ENCODE results near the gene CENPV.

The CENPV gene

DNA sequence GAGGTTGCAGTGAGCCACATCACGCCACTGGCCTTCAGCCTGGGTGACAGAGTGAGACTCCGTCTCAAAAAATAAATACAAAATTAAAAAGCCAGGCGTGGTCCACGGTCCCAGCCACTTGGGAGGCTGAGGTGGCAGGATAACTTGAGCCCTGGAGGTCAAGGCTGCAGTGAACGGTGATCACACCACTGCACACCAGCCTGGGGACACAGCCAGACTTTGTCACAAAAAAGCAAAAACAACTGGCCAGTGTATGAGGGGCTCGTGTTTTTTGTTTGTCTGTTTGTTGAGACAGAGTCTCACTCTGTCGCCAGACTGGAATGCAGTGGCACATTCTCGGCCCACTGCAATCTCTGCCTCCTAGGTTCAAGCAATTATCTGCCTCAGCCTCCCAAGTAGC, 26.4 kb upstream of the CENPV start:
- Histone ChIP-seq H3K36me3 (ENCODE audit: control insufficient read depth, insufficient read depth, low read length) (peaks cover 9% of the 10 kb centered on the region), H3K27me3 (replicated peaks; ENCODE audit: control insufficient read depth, insufficient read depth, low read length) (no peaks in the 10 kb centered on the region), H3K4me3 (replicated peaks; ENCODE audit: low read depth, low read length) (no peak overlapping the region)
- DNase-seq (ENCODE audit: extremely low read depth, insufficient read length) = no peak
- TF ChIP-seq, protein P1, sequence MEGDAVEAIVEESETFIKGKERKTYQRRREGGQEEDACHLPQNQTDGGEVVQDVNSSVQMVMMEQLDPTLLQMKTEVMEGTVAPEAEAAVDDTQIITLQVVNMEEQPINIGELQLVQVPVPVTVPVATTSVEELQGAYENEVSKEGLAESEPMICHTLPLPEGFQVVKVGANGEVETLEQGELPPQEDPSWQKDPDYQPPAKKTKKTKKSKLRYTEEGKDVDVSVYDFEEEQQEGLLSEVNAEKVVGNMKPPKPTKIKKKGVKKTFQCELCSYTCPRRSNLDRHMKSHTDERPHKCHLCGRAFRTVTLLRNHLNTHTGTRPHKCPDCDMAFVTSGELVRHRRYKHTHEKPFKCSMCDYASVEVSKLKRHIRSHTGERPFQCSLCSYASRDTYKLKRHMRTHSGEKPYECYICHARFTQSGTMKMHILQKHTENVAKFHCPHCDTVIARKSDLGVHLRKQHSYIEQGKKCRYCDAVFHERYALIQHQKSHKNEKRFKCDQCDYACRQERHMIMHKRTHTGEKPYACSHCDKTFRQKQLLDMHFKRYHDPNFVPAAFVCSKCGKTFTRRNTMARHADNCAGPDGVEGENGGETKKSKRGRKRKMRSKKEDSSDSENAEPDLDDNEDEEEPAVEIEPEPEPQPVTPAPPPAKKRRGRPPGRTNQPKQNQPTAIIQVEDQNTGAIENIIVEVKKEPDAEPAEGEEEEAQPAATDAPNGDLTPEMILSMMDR (IDR thresholded peaks at IDR 0.05; ENCODE audit: insufficient read depth, low read length, poor library complexity, severe bottlenecking) = no peak

DNA sequence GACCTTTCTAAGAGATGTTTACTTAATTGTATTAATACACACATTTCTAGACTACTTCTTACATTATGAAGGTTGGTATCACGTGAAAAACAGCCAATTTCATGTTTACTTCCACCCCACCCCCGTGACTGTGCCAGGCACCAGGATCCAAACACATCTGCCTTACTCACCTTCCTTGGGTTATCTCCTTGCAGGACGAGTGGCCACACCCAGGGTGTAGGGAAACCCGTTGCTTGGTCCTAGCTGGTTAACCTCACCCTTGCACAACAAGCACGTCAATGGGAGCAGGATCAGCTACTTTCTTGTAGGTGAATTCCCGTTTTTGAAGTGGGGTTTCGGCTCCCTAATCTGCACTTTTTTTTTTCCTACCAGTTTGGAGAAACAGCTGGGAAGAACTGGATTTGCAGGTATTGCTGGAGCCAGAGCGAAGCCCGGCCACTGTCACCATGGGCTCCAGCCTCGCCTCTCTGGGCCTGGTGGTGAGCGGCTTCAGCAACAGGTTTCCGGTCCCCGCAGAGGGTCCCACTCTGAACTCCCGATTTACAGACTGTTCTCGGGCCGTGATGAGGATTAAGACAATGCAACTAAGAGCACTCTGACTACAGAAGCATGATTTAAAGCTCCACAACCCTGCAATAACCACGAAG, 25.5 kb upstream of the CENPV start:
- TF ChIP-seq, protein P1 (IDR thresholded peaks at IDR 0.05; ENCODE audit: insufficient read depth, low read length, poor library complexity, severe bottlenecking) = no peak
- Histone ChIP-seq H3K27me3 (replicated peaks; ENCODE audit: control insufficient read depth, insufficient read depth, low read length) (no peaks in the 10 kb centered on the region), H3K36me3 (ENCODE audit: control insufficient read depth, insufficient read depth, low read length) (peaks cover 9% of the 10 kb centered on the region), H3K4me3 (replicated peaks; ENCODE audit: low read depth, low read length) (no peak overlapping the region)
- no peak for DNase-seq (ENCODE audit: extremely low read depth, insufficient read length)

DNA sequence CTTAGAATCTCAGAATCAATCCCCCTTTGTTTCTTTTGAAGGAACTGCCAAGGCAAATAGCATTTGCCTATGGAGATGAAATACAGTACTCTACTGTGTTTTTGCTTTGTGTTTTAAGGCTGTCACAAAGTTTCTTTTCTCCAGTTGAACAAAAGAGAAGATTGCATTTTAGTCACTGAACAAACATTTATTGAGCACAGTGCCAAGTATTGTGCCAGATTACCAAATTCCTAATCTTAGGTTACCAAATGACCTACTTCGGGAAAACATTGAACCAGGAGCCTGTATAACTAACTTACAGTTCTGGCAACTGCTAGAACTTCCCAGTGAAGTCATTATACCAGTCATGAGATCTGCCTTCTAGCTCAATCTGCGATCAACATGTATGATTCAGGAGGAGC, 24.7 kb upstream of the CENPV start:
- Histone ChIP-seq H3K4me3 (replicated peaks; ENCODE audit: low read depth, low read length) (no peak overlapping the region), H3K36me3 (ENCODE audit: control insufficient read depth, insufficient read depth, low read length) (peaks cover 3% of the 10 kb centered on the region; the same call in 1 of the 2 replicates), H3K27me3 (replicated peaks; ENCODE audit: control insufficient read depth, insufficient read depth, low read length) (no peaks in the 10 kb centered on the region)
- TF ChIP-seq, protein P1 (IDR thresholded peaks at IDR 0.05; ENCODE audit: insufficient read depth, low read length, poor library complexity, severe bottlenecking) = no peak
- DNase-seq (ENCODE audit: extremely low read depth, insufficient read length) = no peak

DNA sequence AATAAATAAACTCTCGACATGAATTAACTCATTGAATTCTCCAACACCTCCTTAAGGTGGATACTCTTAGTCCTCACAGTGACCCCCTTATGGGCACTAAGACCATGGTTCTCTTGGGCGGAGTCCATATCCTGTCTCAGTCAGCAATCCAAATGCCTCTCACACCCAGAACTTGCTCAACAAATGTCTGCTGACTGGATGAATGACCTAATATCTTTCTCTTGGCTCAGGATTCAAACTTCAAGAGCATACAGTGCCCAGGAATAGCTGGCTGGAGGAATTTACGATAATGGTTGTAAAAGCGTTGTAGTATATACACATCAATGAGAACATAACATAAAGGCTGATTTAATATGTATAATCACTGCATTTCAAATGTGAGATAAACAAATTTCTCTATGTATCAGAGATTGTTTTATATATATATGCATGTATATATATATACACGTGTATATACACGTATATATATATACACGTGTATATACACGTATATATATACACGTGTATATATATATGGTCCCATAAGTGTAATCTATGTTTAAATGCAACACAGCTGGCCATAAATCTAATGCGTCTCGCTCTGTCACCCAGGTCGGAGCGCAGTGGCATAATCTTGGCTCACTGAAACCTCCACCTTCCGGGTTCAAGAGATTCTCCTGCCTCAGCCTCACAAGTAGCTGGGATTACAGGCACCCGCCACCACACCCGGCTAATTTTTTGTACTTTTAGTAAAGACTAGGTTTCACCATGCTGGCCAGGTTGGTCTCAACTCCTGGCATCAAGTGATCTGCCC, 21.1 kb upstream of the CENPV start:
- H3K4me3 ChIP-seq (replicated peaks; ENCODE audit: low read depth, low read length) = no peak overlapping the region
- H3K27me3 ChIP-seq (replicated peaks; ENCODE audit: control insufficient read depth, insufficient read depth, low read length) = no peaks in the 10 kb centered on the region
- TF ChIP-seq, protein P1 (IDR thresholded peaks at IDR 0.05; ENCODE audit: insufficient read depth, low read length, poor library complexity, severe bottlenecking) = no peak
- DNase-seq (ENCODE audit: extremely low read depth, insufficient read length) = no peak
- no peaks in the 10 kb centered on the region for H3K36me3 ChIP-seq (ENCODE audit: control insufficient read depth, insufficient read depth, low read length)

DNA sequence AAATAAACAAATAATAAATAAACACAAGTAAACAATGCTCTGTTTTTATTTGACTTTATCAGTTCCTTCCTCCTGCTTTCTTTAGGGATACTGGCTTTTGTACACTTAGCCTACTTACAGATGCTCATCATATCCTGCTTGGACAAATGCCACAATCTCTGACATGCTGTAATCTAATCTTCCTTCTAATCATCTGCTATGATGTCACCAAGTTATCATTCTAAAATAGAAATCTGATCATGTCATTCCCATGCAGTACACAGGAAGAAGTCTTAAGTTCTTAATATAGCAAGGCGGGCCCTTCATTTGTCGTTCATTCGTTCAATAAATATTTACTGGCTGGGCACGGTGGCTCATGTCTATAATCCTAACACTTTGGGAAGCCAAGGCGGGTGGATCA, 18.5 kb upstream of the CENPV start:
- DNase-seq (ENCODE audit: extremely low read depth, insufficient read length) = no peak
- no peaks in the 10 kb centered on the region for H3K27me3 ChIP-seq (replicated peaks; ENCODE audit: control insufficient read depth, insufficient read depth, low read length)
- H3K4me3 ChIP-seq (replicated peaks; ENCODE audit: low read depth, low read length) = no peak overlapping the region
- TF ChIP-seq, protein P1 (IDR thresholded peaks at IDR 0.05; ENCODE audit: insufficient read depth, low read length, poor library complexity, severe bottlenecking) = no peak
- H3K36me3 ChIP-seq (ENCODE audit: control insufficient read depth, insufficient read depth, low read length) = no peaks in the 10 kb centered on the region
